ENCODE data around the gene DISC1. TPM values are rescaled to one million over a fixed set of nuclear protein-coding genes. Genes with fewer than 3 reads are reported as not detected.

The DISC1 gene
- total and polyA plus RNA-seq, 2 of the 13 experiments (the other 11 are each of a cell fraction or from before 2014, with no cell fraction given) = 4.2 to 4.6 TPM

DNA sequence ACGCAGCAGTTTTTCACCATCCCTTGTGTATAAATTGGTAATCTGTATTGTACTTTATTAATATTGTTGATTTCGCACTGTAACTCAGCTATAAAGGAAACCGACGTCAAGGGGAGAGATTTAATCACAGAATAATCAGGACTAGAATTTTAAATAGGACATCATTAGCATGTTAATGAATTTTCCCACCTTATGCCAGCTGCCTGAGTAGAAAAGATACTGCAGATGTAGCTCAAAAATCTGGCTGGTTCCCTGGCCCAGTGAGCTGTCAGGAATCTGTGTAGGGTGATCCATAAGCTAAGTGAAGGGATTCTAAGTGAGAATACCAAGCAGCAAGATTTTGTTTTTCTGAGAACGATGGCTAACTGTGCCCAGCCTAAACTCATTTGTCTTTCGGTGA, 195.5 kb downstream of the DISC1 start:
- no peak overlapping the region for H3K4me2 ChIP-seq (ENCODE audit: low read depth, low read length)
- H3K4me3 ChIP-seq (replicated peaks in 1 of 3; ENCODE audit: insufficient read depth in 1 of 3, low read depth in 2 of 3, low read length in 3 of 3) = no peak overlapping the region
- ChIA-PET CTCF (ENCODE audit: low intra/inter-chr PET ratio, low total read pairs) (no interaction called here), POLR2A (no interaction called here)
- 96% methylated on average over 6 of the region's 6 CpGs for WGBS (ENCODE audit: low lambda C conversion rate)
- H3K27me3 ChIP-seq (ENCODE audit: control insufficient read depth in 1 of 2, insufficient read depth in 2 of 2, low read length in 2 of 2) = no peaks in the 10 kb centered on the region
- intact Hi-C loops (cut with micrococcal nuclease; ENCODE audit: unreplicated experiment) (no loop called here), in situ Hi-C loops (cut with HindIII; ENCODE audit: extremely low pct_ligation_motif_present, low pct_unique_long_range_greater_than_20kb) (no loop called here)
- H3K9ac ChIP-seq (ENCODE audit: insufficient read depth, low read depth, low read length) = no peak overlapping the region
- no peaks in the 10 kb centered on the region for H3K79me2 ChIP-seq (ENCODE audit: insufficient read depth, low read length)
- no peaks in the 10 kb centered on the region for H3K4me1 ChIP-seq (ENCODE audit: insufficient read depth, low read length)
- no peak for FAIRE-seq
- no peak overlapping the region for H3K27ac ChIP-seq (ENCODE audit: extremely low read length, insufficient read depth, low read length)
- no peak for DNase-seq (ENCODE audit: low spot score)
- no TSS peak for BruUV-seq (replicated peaks)
- H2AFZ ChIP-seq (ENCODE audit: low read length) = no peak overlapping the region
- TF ChIP-seq AKNA (CRISPR knock-in tag; IDR thresholded peaks at IDR 0.05; ENCODE audit: borderline replicate concordance) (no peak), MED1 (CRISPR knock-in tag; IDR thresholded peaks at IDR 0.05) (no peak), ZNF431 (CRISPR knock-in tag; IDR thresholded peaks at IDR 0.05; ENCODE audit: borderline replicate concordance, low read depth) (no peak)
- H3K9me3 ChIP-seq (ENCODE audit: low read length) = no peaks in the 10 kb centered on the region
- peaks cover 0 to 7% of the 10 kb centered on the region in 2 experiments; a peak in 3 of 5 replicates for H3K36me3 ChIP-seq (replicated peaks in 1 of 2; ENCODE audit: control insufficient read depth in 1 of 2, insufficient read depth in 2 of 2, low read length in 2 of 2)
- ATAC-seq = no peak
- no peaks in the 10 kb centered on the region for H4K20me1 ChIP-seq (ENCODE audit: insufficient read depth, low read length)

DNA sequence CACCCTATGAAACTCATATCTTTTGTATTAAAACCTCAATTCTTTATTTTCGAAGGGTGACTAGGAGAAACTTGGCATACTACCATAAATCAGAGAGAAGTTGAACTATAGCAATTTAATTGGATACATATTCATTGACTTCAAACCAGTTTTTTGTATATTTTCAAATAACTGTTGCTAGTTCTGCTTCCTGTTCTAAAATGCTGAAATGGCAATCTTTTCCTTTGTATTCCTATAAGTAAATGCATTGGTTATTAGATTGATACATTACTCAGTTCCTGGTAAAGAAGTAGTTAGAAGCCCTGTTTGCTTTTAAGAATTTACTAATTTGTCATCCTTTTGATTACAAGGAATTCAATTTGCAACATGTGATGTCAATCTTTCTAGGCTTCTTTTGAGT, 200.0 kb downstream of the DISC1 start:
- FAIRE-seq (no peak), ATAC-seq (no peak), DNase-seq (ENCODE audit: low spot score) (no peak)
- Histone ChIP-seq H3K36me3 (replicated peaks in 1 of 2; ENCODE audit: control insufficient read depth in 1 of 2, insufficient read depth in 2 of 2, low read length in 2 of 2) (no peaks in the 10 kb centered on the region; a peak in 2 of 5 replicates), H3K9me3 (ENCODE audit: low read length) (no peaks in the 10 kb centered on the region), H3K4me1 (ENCODE audit: insufficient read depth, low read length) (peaks cover 18% of the 10 kb centered on the region), H3K79me2 (ENCODE audit: insufficient read depth, low read length) (no peaks in the 10 kb centered on the region), H2AFZ (ENCODE audit: low read length) (no peak overlapping the region), H3K27ac (ENCODE audit: extremely low read length, insufficient read depth, low read length) (no peak overlapping the region), H3K27me3 (ENCODE audit: control insufficient read depth in 1 of 2, insufficient read depth in 2 of 2, low read length in 2 of 2) (no peaks in the 10 kb centered on the region), H4K20me1 (ENCODE audit: insufficient read depth, low read length) (no peaks in the 10 kb centered on the region), H3K9ac (ENCODE audit: insufficient read depth, low read depth, low read length) (no peak overlapping the region), H3K4me3 (replicated peaks in 1 of 3; ENCODE audit: insufficient read depth in 1 of 3, low read depth in 2 of 3, low read length in 3 of 3) (no peak overlapping the region), H3K4me2 (ENCODE audit: low read depth, low read length) (no peak overlapping the region)
- intact Hi-C loops (cut with micrococcal nuclease; ENCODE audit: unreplicated experiment) (no loop called here), in situ Hi-C loops (cut with HindIII; ENCODE audit: extremely low pct_ligation_motif_present, low pct_unique_long_range_greater_than_20kb) (no loop called here)
- ChIA-PET CTCF (ENCODE audit: low intra/inter-chr PET ratio, low total read pairs) (no interaction called here), POLR2A (no interaction called here)
- BruUV-seq (replicated peaks) = no TSS peak
- 100% methylated on average over 1 of the region's 1 CpG for WGBS (ENCODE audit: low lambda C conversion rate)
- TF ChIP-seq ELK4 (CRISPR knock-in tag; IDR thresholded peaks at IDR 0.05; ENCODE audit: borderline replicate concordance) = no peak
- no peak for TF ChIP-seq ZNF580 (CRISPR knock-in tag; IDR thresholded peaks at IDR 0.05; ENCODE audit: borderline replicate concordance, low read depth)
- TF ChIP-seq ZBTB49 (CRISPR knock-in tag; IDR thresholded peaks at IDR 0.05; ENCODE audit: borderline replicate concordance) = no peak
- TF ChIP-seq ZNF660 (CRISPR knock-in tag; IDR thresholded peaks at IDR 0.05; ENCODE audit: borderline replicate concordance, low read depth) = no peak
- no peak for TF ChIP-seq ZNF569 (CRISPR knock-in tag; IDR thresholded peaks at IDR 0.05; ENCODE audit: borderline replicate concordance)
- 0 out of 2 replicates have a peak, but pooled peaks have one; percentile 36 for TF ChIP-seq MAFF (IDR thresholded peaks at IDR 0.05; ENCODE audit: low read depth, low read length)
